ENCODE data around the gene CAVIN3.

GRCh38 chr11:6312106-6312505 is 8.2 kb downstream of the CAVIN3 start:
- TF ChIP-seq CTCF (IDR thresholded peaks at IDR 0.05), result no peak
- no peak for TF ChIP-seq POLR2A (IDR thresholded peaks at IDR 0.05)
